ENCODE measurements around the gene SPRYD4.

SPRYD4 gene

DNA sequence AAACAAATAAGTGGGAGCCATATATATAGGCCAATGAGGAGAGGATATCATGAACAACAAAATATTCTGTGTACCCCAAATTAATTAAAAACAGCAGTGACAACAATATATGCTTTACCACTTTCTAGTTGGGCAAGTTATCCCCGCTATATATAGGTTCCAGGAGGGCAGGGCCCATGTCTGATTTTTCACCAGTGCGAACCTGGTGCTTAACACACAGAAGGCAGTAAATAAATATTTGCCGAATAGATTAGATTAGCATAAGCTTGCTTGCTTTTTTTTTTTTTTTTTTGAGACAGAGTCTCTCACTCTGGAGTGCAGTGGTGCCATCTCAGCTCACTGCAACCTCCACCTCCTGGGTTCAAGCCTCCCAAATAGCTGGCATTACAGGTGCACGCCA, 10.6 kb upstream of the SPRYD4 start:
- H3K27ac Mint-ChIP-seq: no peak overlapping the region

DNA sequence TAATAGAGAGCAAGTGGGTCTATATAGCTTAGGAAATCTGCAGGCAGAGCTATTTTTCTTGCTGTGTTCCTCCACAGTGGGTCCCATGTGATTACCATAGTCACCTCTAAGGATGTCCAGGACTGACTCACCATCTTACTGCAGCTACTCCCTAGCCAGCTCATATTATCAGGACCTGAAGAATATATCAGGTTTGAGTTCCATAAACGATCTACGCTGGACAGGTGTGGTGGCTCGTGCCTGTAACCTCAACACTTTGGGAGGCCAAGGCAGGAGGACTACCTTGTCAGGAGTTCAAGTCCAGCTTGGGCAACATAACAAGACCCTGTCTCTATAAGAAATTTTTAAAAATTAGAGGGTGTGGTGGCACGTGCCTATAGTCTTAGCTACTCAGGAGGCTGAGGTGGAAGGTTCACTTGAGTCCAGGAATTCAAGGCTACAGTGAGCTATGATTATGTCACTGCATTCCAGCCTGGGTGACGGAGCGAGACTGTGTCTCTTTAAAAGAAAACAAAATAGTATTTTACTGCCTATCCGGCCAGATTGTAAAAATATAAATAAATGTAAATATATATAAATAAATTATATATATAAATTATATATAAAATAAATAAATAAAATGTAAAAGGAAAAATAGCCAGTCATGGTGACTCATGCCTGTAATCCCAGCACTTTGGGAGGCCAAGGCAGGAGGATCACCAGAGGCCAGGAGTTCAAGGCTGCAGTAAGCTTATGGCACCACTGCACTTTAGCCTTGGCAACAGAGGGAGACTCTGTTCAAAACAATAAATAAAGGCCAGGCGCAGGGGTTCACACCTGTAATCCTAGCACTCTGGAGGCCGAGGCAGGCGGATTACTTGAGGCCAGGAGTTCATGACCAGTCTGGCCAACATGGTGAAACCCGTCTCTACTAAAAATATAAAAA, 6.9 kb upstream of the SPRYD4 start:
- H3K27me3 Mint-ChIP-seq: no peaks in the 10 kb centered on the region
- H3K27ac Mint-ChIP-seq: no peak overlapping the region
- no peak for DNase-seq

More for the DNA sequence above, 10.6 kb upstream of the SPRYD4 start:
- H3K4me1 Mint-ChIP-seq (ENCODE audit: low read depth): no peaks in the 10 kb centered on the region
- no peak for DNase-seq
- no peaks in the 10 kb centered on the region for H3K27me3 Mint-ChIP-seq
- no peaks in the 10 kb centered on the region for H3K36me3 Mint-ChIP-seq (ENCODE audit: low read depth)
- H3K4me3 Mint-ChIP-seq: no peak overlapping the region
- no peaks in the 10 kb centered on the region for H3K9me3 Mint-ChIP-seq

GRCh38 chr12:56462565-56462964, 5.8 kb upstream of the SPRYD4 start:
- Mint-ChIP-seq H3K27ac (no peak overlapping the region), H3K4me1 (ENCODE audit: low read depth) (peaks cover 8% of the 10 kb centered on the region), H3K4me3 (no peak overlapping the region), H3K36me3 (ENCODE audit: low read depth) (no peaks in the 10 kb centered on the region), H3K27me3 (no peaks in the 10 kb centered on the region), H3K9me3 (no peaks in the 10 kb centered on the region)
- DNase-seq: no peak

More for the DNA sequence above, 6.9 kb upstream of the SPRYD4 start:
- Mint-ChIP-seq H3K36me3 (ENCODE audit: low read depth) (no peaks in the 10 kb centered on the region), H3K4me3 (no peak overlapping the region), H3K9me3 (no peaks in the 10 kb centered on the region), H3K4me1 (ENCODE audit: low read depth) (peaks cover 5% of the 10 kb centered on the region)

DNA sequence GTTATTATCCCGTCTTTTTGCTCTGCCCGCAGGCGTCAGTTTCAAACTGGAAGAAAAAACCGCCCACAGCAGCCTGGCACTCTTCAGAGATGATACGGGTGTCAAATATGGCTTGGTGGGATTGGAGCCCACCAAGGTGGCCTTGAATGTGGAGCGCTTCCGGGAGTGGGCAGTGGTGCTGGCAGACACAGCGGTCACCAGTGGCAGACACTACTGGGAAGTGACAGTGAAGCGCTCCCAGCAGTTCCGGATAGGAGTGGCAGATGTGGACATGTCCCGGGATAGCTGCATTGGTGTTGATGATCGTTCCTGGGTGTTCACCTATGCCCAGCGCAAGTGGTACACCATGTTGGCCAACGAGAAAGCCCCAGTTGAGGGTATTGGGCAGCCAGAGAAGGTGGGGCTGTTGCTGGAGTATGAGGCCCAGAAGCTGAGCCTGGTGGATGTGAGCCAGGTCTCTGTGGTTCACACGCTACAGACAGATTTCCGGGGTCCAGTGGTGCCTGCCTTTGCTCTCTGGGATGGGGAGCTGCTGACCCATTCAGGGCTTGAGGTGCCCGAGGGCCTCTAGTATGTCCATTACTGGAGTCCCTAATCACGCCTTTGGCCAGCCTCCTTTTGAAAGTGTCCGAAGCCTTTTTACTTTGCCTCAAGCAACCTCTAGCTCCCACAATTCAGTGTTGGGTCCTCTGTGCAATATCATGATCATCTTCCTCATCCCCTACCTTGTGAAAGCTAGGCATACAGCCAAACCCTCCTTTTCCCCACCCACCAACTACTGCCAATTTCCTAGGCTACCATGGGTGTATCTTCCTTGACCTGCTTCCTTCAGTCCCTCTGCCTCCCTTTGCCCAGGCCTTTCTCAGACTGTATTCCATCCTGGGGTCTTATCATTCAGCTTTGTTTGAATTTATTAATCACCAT, 891 bp downstream of the SPRYD4 start:
- Mint-ChIP-seq H3K9me3 (no peaks in the 10 kb centered on the region), H3K4me3 (peak overlapping the region; percentile 96), H3K27me3 (no peaks in the 10 kb centered on the region), H3K27ac (peak overlapping the region; percentile 97), H3K4me1 (ENCODE audit: low read depth) (peaks cover 38% of the 10 kb centered on the region), H3K36me3 (ENCODE audit: low read depth) (peaks cover 56% of the 10 kb centered on the region)
- DNase-seq: peak; percentile 47

GRCh38 chr12:56474389-56474788, 6.0 kb downstream of the SPRYD4 start:
- DNase-seq: no peak
- no peaks in the 10 kb centered on the region for H3K27me3 Mint-ChIP-seq
- H3K9me3 Mint-ChIP-seq: no peaks in the 10 kb centered on the region
- peak overlapping the region; percentile 4 for H3K27ac Mint-ChIP-seq
- H3K4me1 Mint-ChIP-seq (ENCODE audit: low read depth): peaks cover 32% of the 10 kb centered on the region
- H3K4me3 Mint-ChIP-seq: no peak overlapping the region
- peaks cover 63% of the 10 kb centered on the region for H3K36me3 Mint-ChIP-seq (ENCODE audit: low read depth)

GRCh38 chr12:56476143-56476542, 7.8 kb downstream of the SPRYD4 start:
- H3K9me3 Mint-ChIP-seq: no peaks in the 10 kb centered on the region
- H3K27ac Mint-ChIP-seq: peak overlapping the region; percentile 35
- H3K4me1 Mint-ChIP-seq (ENCODE audit: low read depth): peaks cover 25% of the 10 kb centered on the region
- no peak for DNase-seq
- no peak overlapping the region for H3K4me3 Mint-ChIP-seq
- no peaks in the 10 kb centered on the region for H3K27me3 Mint-ChIP-seq
- H3K36me3 Mint-ChIP-seq (ENCODE audit: low read depth): peaks cover 51% of the 10 kb centered on the region

- Mint-ChIP-seq H3K4me3 (no peak overlapping the region), H3K27me3 (no peaks in the 10 kb centered on the region), H3K27ac (peak overlapping the region; percentile 63), H3K9me3 (no peaks in the 10 kb centered on the region), H3K36me3 (ENCODE audit: low read depth) (peaks cover 42% of the 10 kb centered on the region), H3K4me1 (ENCODE audit: low read depth) (peaks cover 16% of the 10 kb centered on the region)
- no peak for DNase-seq
Observed at GRCh38 chr12:56476972-56477432, 8.6 kb downstream of the SPRYD4 start.

GRCh38 chr12:56477521-56478225, 9.3 kb downstream of the SPRYD4 start:
- Mint-ChIP-seq H3K27me3 (no peaks in the 10 kb centered on the region), H3K27ac (no peak overlapping the region), H3K36me3 (ENCODE audit: low read depth) (peaks cover 36% of the 10 kb centered on the region), H3K9me3 (no peaks in the 10 kb centered on the region), H3K4me3 (no peak overlapping the region), H3K4me1 (ENCODE audit: low read depth) (peaks cover 13% of the 10 kb centered on the region)
- DNase-seq: no peak

DNA sequence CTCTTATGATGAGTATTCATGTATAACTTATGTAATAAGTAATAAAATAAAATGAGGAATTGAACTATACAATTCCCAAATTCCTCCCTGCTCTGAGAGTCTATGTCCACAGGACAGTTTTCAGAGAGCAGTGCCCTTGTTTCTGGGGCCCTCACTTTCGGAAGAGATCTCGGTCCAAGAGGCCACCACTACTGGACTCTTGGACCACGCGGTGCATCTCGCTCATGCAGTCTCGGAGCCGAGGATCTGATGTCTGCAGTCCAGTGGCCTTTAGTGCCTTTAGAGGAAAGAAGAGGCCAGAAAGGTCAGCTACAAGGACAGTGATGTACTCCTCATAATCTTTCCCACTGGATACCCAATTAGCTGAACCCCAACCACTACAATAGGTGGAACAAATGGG, 11.2 kb downstream of the SPRYD4 start:
- peaks cover 11% of the 10 kb centered on the region for H3K4me1 Mint-ChIP-seq (ENCODE audit: low read depth)
- no peak overlapping the region for H3K27ac Mint-ChIP-seq
- no peaks in the 10 kb centered on the region for H3K27me3 Mint-ChIP-seq
- H3K36me3 Mint-ChIP-seq (ENCODE audit: low read depth): peaks cover 17% of the 10 kb centered on the region
- H3K9me3 Mint-ChIP-seq: no peaks in the 10 kb centered on the region
- DNase-seq: no peak
- no peak overlapping the region for H3K4me3 Mint-ChIP-seq

- peaks cover 30% of the 10 kb centered on the region for H3K4me1 Mint-ChIP-seq (ENCODE audit: low read depth)
Observed at GRCh38 chr12:56484566-56484965, 16.2 kb downstream of the SPRYD4 start.

GRCh38 chr12:56486694-56487093, 18.3 kb downstream of the SPRYD4 start:
- H3K4me3 Mint-ChIP-seq: no peak overlapping the region

More at GRCh38 chr12:56484566-56484965, 16.2 kb downstream of the SPRYD4 start:
- peaks cover 5% of the 10 kb centered on the region for H3K9me3 Mint-ChIP-seq
- peaks cover 2% of the 10 kb centered on the region for H3K36me3 Mint-ChIP-seq (ENCODE audit: low read depth)
- no peak overlapping the region for H3K4me3 Mint-ChIP-seq
- no peak for DNase-seq
- peaks cover 22% of the 10 kb centered on the region for H3K27me3 Mint-ChIP-seq
- H3K27ac Mint-ChIP-seq: no peak overlapping the region

GRCh38 chr12:56487448-56488040, 19.2 kb downstream of the SPRYD4 start:
- Mint-ChIP-seq H3K4me3 (peak overlapping the region; percentile 78), H3K36me3 (ENCODE audit: low read depth) (no peaks in the 10 kb centered on the region), H3K4me1 (ENCODE audit: low read depth) (peaks cover 21% of the 10 kb centered on the region), H3K9me3 (peaks cover 5% of the 10 kb centered on the region), H3K27me3 (peaks cover 43% of the 10 kb centered on the region), H3K27ac (no peak overlapping the region)
- DNase-seq: no peak

More at GRCh38 chr12:56486694-56487093, 18.3 kb downstream of the SPRYD4 start:
- Mint-ChIP-seq H3K27ac (no peak overlapping the region), H3K4me1 (ENCODE audit: low read depth) (peaks cover 21% of the 10 kb centered on the region), H3K36me3 (ENCODE audit: low read depth) (no peaks in the 10 kb centered on the region), H3K27me3 (peaks cover 41% of the 10 kb centered on the region), H3K9me3 (peaks cover 5% of the 10 kb centered on the region)
- DNase-seq: no peak

- peak within 1 kb of the TSS; percentile 39 for H3K27ac Mint-ChIP-seq
Observed at GRCh38 chr12:56488041-56488955, 19.9 kb downstream of the SPRYD4 start, which contains the start of gene GLS2. GLS2 (minus strand) TSS chr12:56488161; CDS start chr12:56488118, 43 bp downstream.

More at GRCh38 chr12:56488041-56488955, 19.9 kb downstream of the SPRYD4 start, which contains the start of gene GLS2:
- peak; percentile 83 for DNase-seq
- peaks cover 5% of the 10 kb centered on the region for H3K9me3 Mint-ChIP-seq
- peaks cover 21% of the 10 kb centered on the region for H3K4me1 Mint-ChIP-seq (ENCODE audit: low read depth)
- peak within 1 kb of the TSS; percentile 78 for H3K4me3 Mint-ChIP-seq
- H3K36me3 Mint-ChIP-seq (ENCODE audit: low read depth): no peaks in the 10 kb centered on the region
- H3K27me3 Mint-ChIP-seq: peaks cover 46% of the 10 kb centered on the region

Data from activated T-cell treated with anti-CD3 and anti-CD28 coated beads, Interleukin-2, amount 50 U/mL, for 24 hours (primary cell).